MCF 10A (cell line): ENCODE results near the gene SMYD5. TPM values are rescaled to one million over a fixed set of nuclear protein-coding genes. Genes with fewer than 3 reads are reported as not detected.

ENCODE experiments used
- BruUV-seq: library from RNA; stranded (reverse); fragments of 400-500 nt; replicated peaks from 2 replicates; lab custom pipeline; 2021; lab: Mats Ljungman, UMichigan
- CTCF ChIA-PET: fragments of 300-600 bp; sonication (Branson Sonifier 250); formaldehyde crosslinking; extraction: SDS; loops from one replicate; lab custom pipeline; 2021; ENCODE audit warnings: antibody characterized with exemption, inconsistent platforms; lab: Yijun Ruan, JAX
- POLR2A ChIA-PET: fragments of 300-600, 350-650 bp; sonication (Branson Sonifier 250); formaldehyde crosslinking; extraction: SDS; loops from one replicate; lab custom pipeline; 2020; ENCODE audit warnings: antibody characterized with exemption, inconsistent platforms; lab: Yijun Ruan, JAX
- DNase-seq: peaks from one replicate; pipeline ENCODE4 v3.0.0-alpha.2; 2018; ENCODE audit not compliant: unreplicated experiment
- H3K27ac Mint-ChIP-seq: one replicate; pipeline ENCODE4 v1.8.0; 2022; ENCODE audit warnings: mild to moderate bottlenecking, low read depth, mixed read lengths; ENCODE audit not compliant: unreplicated experiment
- H3K27me3 Mint-ChIP-seq: one replicate; pipeline ENCODE4 v1.8.0; 2022; ENCODE audit warnings: mixed read lengths; ENCODE audit not compliant: insufficient read depth, unreplicated experiment
- H3K36me3 Mint-ChIP-seq: one replicate; pipeline ENCODE4 v1.8.0; 2022; ENCODE audit warnings: mild to moderate bottlenecking, moderate library complexity, mixed read lengths; ENCODE audit not compliant: insufficient read depth, unreplicated experiment
- H3K4me1 Mint-ChIP-seq: one replicate; pipeline ENCODE4 v1.8.0; 2022; ENCODE audit warnings: mixed read lengths; ENCODE audit not compliant: insufficient read depth, unreplicated experiment
- H3K4me3 Mint-ChIP-seq: one replicate; pipeline ENCODE4 v1.8.0; 2022; ENCODE audit warnings: mild to moderate bottlenecking, moderate library complexity, mixed read lengths; ENCODE audit not compliant: unreplicated experiment
- H3K9me3 Mint-ChIP-seq: one replicate; pipeline ENCODE4 v1.8.0; 2022; ENCODE audit warnings: mixed read lengths; ENCODE audit not compliant: unreplicated experiment
- CTCF ChIP-seq: fragments of 200-600 bp; IDR thresholded peaks from one replicate; pipeline ENCODE4 v1.8.0; 2022; ENCODE audit warnings: antibody characterized with exemption, mild to moderate bottlenecking; ENCODE audit not compliant: unreplicated experiment
- intact Hi-C: fragments of 100-400 bp; cut with micrococcal nuclease; formaldehyde crosslinking; loops from 2 replicates; pipeline ENCODE4 v1.14.1; 2022
- total RNA-seq: library from RNA; stranded (reverse); gene quantifications from 2 replicates; pipeline ENCODE4 v1.2.3, GENCODE V29; 2022

SMYD5 gene
- total RNA-seq, 1 experiment from 2014 or later = 34.4 TPM

GRCh38 chr2:73218298-73218697, 4.3 kb downstream of the SMYD5 start:
- H3K27me3 Mint-ChIP-seq = no peaks in the 10 kb centered on the region

GRCh38 chr2:73223821-73224220, 9.8 kb downstream of the SMYD5 start:
- DNase-seq = no peak
- no TSS peak for BruUV-seq
- ChIA-PET CTCF (interaction anchor here (0.7 to 3.8 kb wide), 3 partner anchors 11 to 153 kb away, joined by 3 to 20 read pairs (median 5); partner anchors contain the start of gene SMYD5), POLR2A (interaction anchor here (0.6 to 2.4 kb wide), 4 partner anchors 9 to 46 kb away, joined by 4 to 8 read pairs (median 5); partner anchors contain the start of gene PRADC1)
- H3K9me3 Mint-ChIP-seq = no peaks in the 10 kb centered on the region
- peaks cover 20% of the 10 kb centered on the region for H3K36me3 Mint-ChIP-seq
- H3K4me3 Mint-ChIP-seq = no peak overlapping the region
- no peaks in the 10 kb centered on the region for H3K4me1 Mint-ChIP-seq
- no peak for TF ChIP-seq CTCF
- intact Hi-C loops = no loop called here
- no peaks in the 10 kb centered on the region for H3K27me3 Mint-ChIP-seq
- H3K27ac Mint-ChIP-seq = no peak overlapping the region

More at GRCh38 chr2:73218298-73218697, 4.3 kb downstream of the SMYD5 start:
- Mint-ChIP-seq H3K27ac (no peak overlapping the region), H3K36me3 (peaks cover 33% of the 10 kb centered on the region), H3K9me3 (no peaks in the 10 kb centered on the region), H3K4me1 (peaks cover 31% of the 10 kb centered on the region), H3K4me3 (no peak overlapping the region)
- BruUV-seq = no TSS peak
- intact Hi-C loops = no loop called here
- DNase-seq = peak; percentile 62
- ChIA-PET POLR2A (interaction anchor here (1.4 to 6.3 kb wide), 2 partner anchors 13 to 18 kb away, joined by 3 to 74 read pairs; partner anchors contain the start of genes CCT7 and PRADC1), CTCF (interaction anchor here (0.6 to 1.7 kb wide), 4 partner anchors 11 to 1871 kb away, joined by 3 to 7 read pairs (median 6); partner anchors contain the start of gene PRADC1)
- no peak for TF ChIP-seq CTCF

GRCh38 chr2:73225513-73226360, 11.7 kb downstream of the SMYD5 start:
- DNase-seq = no peak
- BruUV-seq = TSS peak; percentile 20
- Mint-ChIP-seq H3K4me3 (no peak overlapping the region), H3K27me3 (no peaks in the 10 kb centered on the region), H3K4me1 (no peaks in the 10 kb centered on the region), H3K36me3 (peaks cover 26% of the 10 kb centered on the region), H3K9me3 (no peaks in the 10 kb centered on the region), H3K27ac (no peak overlapping the region)
- ChIA-PET CTCF (interaction anchor here (0.8 to 0.9 kb wide), 2 partner anchors 13 to 14 kb away, joined by 3 to 4 read pairs; no protein-coding TSS in a partner anchor), POLR2A (no interaction called here)
- no peak for TF ChIP-seq CTCF
- intact Hi-C loops = no loop called here

- no peaks in the 10 kb centered on the region for H3K27me3 Mint-ChIP-seq
- no peak overlapping the region for H3K4me3 Mint-ChIP-seq
- no peak for DNase-seq
- intact Hi-C loops = no loop called here
- ChIA-PET CTCF (interaction anchor here (0.8 to 4.0 kb wide), 3 partner anchors 10 to 49 kb away, joined by 3 to 24 read pairs (median 3); no protein-coding TSS in a partner anchor), POLR2A (interaction anchor here (1.4 to 9.2 kb wide), 2 partner anchors 10 to 26 kb away, joined by 3 to 74 read pairs; no protein-coding TSS in a partner anchor)
- BruUV-seq = no TSS peak
- peaks cover 14% of the 10 kb centered on the region for H3K36me3 Mint-ChIP-seq
- TF ChIP-seq CTCF = no peak
- no peak overlapping the region for H3K27ac Mint-ChIP-seq
- H3K9me3 Mint-ChIP-seq = no peaks in the 10 kb centered on the region
- H3K4me1 Mint-ChIP-seq = no peaks in the 10 kb centered on the region
Observed at GRCh38 chr2:73227086-73227485, 13.0 kb downstream of the SMYD5 start.
